IPS-15b (cell line): ENCODE data around the gene CLIC5.

Experiments
- H3K27me3 ChIP-seq: one replicate; pipeline ENCODE4 v1.6.1; 2013; ENCODE audit warnings: low read length; ENCODE audit not compliant: control insufficient read depth, insufficient read depth
- H3K36me3 ChIP-seq: one replicate; pipeline ENCODE4 v1.6.1; 2013; ENCODE audit warnings: low read length; ENCODE audit not compliant: control insufficient read depth, insufficient read depth
- H3K4me1 ChIP-seq: one replicate; pipeline ENCODE4 v1.6.1; 2013; ENCODE audit warnings: mild to moderate bottlenecking, low read length; ENCODE audit not compliant: control insufficient read depth, insufficient read depth
- H3K4me3 ChIP-seq: one replicate; pipeline ENCODE4 v1.5.1; 2013; ENCODE audit warnings: low read depth, low read length
- H3K9ac ChIP-seq: one replicate; pipeline ENCODE4 v1.6.1; 2013; ENCODE audit warnings: low read depth, mild to moderate bottlenecking, low read length
- H3K9me3 ChIP-seq: one replicate; pipeline ENCODE4 v1.6.1; 2013; ENCODE audit warnings: mild to moderate bottlenecking, low read length; ENCODE audit not compliant: control insufficient read depth, insufficient read depth

Gene CLIC5

GRCh38 chr6:45838451-45838850, 177.2 kb downstream of the CLIC5 start:
- Histone ChIP-seq H3K27me3 (no peaks in the 10 kb centered on the region), H3K4me3 (no peak overlapping the region), H3K4me1 (no peaks in the 10 kb centered on the region), H3K9ac (no peak overlapping the region), H3K36me3 (no peaks in the 10 kb centered on the region), H3K9me3 (no peaks in the 10 kb centered on the region)

- Histone ChIP-seq H3K9me3 (no peaks in the 10 kb centered on the region), H3K4me1 (no peaks in the 10 kb centered on the region), H3K9ac (no peak overlapping the region), H3K4me3 (no peak overlapping the region), H3K27me3 (no peaks in the 10 kb centered on the region), H3K36me3 (no peaks in the 10 kb centered on the region)
These were observed 178.0 kb downstream of the CLIC5 start for GRCh38 chr6:45837541-45838200.

GRCh38 chr6:45836984-45837383, 178.7 kb downstream of the CLIC5 start:
- Histone ChIP-seq H3K9me3 (no peaks in the 10 kb centered on the region), H3K4me1 (no peaks in the 10 kb centered on the region)

GRCh38 chr6:45836438-45836824, 179.2 kb downstream of the CLIC5 start:
- Histone ChIP-seq H3K4me3 (no peak overlapping the region), H3K9ac (no peak overlapping the region), H3K4me1 (no peaks in the 10 kb centered on the region), H3K27me3 (no peaks in the 10 kb centered on the region), H3K9me3 (no peaks in the 10 kb centered on the region), H3K36me3 (no peaks in the 10 kb centered on the region)

More at GRCh38 chr6:45836984-45837383, 178.7 kb downstream of the CLIC5 start:
- Histone ChIP-seq H3K9ac (no peak overlapping the region), H3K27me3 (no peaks in the 10 kb centered on the region), H3K4me3 (no peak overlapping the region), H3K36me3 (no peaks in the 10 kb centered on the region)

- H3K36me3 ChIP-seq = no peaks in the 10 kb centered on the region
- no peaks in the 10 kb centered on the region for H3K9me3 ChIP-seq
- no peaks in the 10 kb centered on the region for H3K27me3 ChIP-seq
- H3K9ac ChIP-seq = no peak overlapping the region
- no peaks in the 10 kb centered on the region for H3K4me1 ChIP-seq
- H3K4me3 ChIP-seq = no peak overlapping the region
These were observed 179.8 kb downstream of the CLIC5 start for GRCh38 chr6:45835721-45836437.

- Histone ChIP-seq H3K9me3 (no peaks in the 10 kb centered on the region), H3K36me3 (no peaks in the 10 kb centered on the region), H3K4me3 (no peak overlapping the region), H3K27me3 (no peaks in the 10 kb centered on the region), H3K9ac (no peak overlapping the region), H3K4me1 (no peaks in the 10 kb centered on the region)
These were observed 183.6 kb downstream of the CLIC5 start for GRCh38 chr6:45832063-45832462.
